Suprapubic skin (tissue), 4 donors: ENCODE results near the gene SENP6. TPM values are rescaled to one million over a fixed set of nuclear protein-coding genes. Genes with fewer than 3 reads are reported as not detected.
"Not testable (repeated sequence)": the region's sequence is repeated elsewhere in the genome, so short reads cannot be mapped to it uniquely, and the experiment has no call there.

Experiments used
- DNase-seq, 2 donors: peaks; one replicate each; pipeline ENCODE4 v3.0.0-alpha.2; 2019; ENCODE audit warnings: low spot score in 2 of 2
- H3K27ac ChIP-seq: fragments of 200-600 bp; sonication (generic); one replicate; pipeline ENCODE4 v1.5.1; 2019
- H3K27me3 ChIP-seq: fragments of 200-600 bp; sonication (generic); one replicate; pipeline ENCODE4 v1.5.1; 2019
- H3K36me3 ChIP-seq: fragments of 200-600 bp; sonication (generic); one replicate; pipeline ENCODE4 v1.5.1; 2019
- H3K4me1 ChIP-seq: fragments of 200-600 bp; sonication (generic); one replicate; pipeline ENCODE4 v1.5.1; 2019
- H3K4me3 ChIP-seq: fragments of 200-600 bp; sonication (generic); one replicate; pipeline ENCODE4 v1.5.1; 2019; ENCODE audit warnings: mild to moderate bottlenecking
- H3K9me3 ChIP-seq: fragments of 200-600 bp; sonication (generic); one replicate; pipeline ENCODE4 v1.5.1; 2019
- EP300 ChIP-seq: sonication (generic); formaldehyde crosslinking; IDR thresholded peaks from one replicate; pipeline ENCODE4 v1.6.1; 2017; ENCODE audit warnings: antibody characterized with exemption
- POLR2A ChIP-seq, 2 donors: fragments of 450-650 bp; IDR thresholded peaks; one replicate each; pipeline ENCODE4 v1.6.1; 2017; ENCODE audit warnings: antibody characterized with exemption in 2 of 2, mild to moderate bottlenecking in 2 of 2, moderate library complexity in 2 of 2
- POLR2AphosphoS5 ChIP-seq, 3 donors: sonication (generic); formaldehyde crosslinking; IDR thresholded peaks; one replicate each; pipeline ENCODE4 v1.6.1; 2017; ENCODE audit warnings: antibody characterized with exemption in 3 of 3
- WGBS: methylation state at CpG from one replicate; pipeline ENCODE4 v1.1.5; 2018; 5-methylcytosine and 5-hydroxymethylcytosine counted together
- total RNA-seq, 4 donors: library from RNA; depleted of rRNA; stranded (reverse); fragments of >200 nt; gene quantifications; one replicate each; pipeline ENCODE4 v1.1.0, GENCODE V29; 2016
- TF ChIP-seq, protein P1 (sequence below), 2 donors: fragments of 200-600 bp in 1 of 2; fragments of 450-650 bp in 1 of 2; sonication (generic) in 1 of 2; IDR thresholded peaks; one replicate each; pipeline ENCODE4 v1.5.1; 2016 to 2019; ENCODE audit warnings: antibody characterized with exemption in 2 of 2, mild to moderate bottlenecking in 1 of 2, moderate library complexity in 1 of 2

SENP6 gene
- total RNA-seq, 4 donors from 2014 or later: 65.1 to 176 (median 83.2) TPM

- WGBS: 95% methylated on average over 2 of the region's 2 CpGs
- DNase-seq: no peak
- TF ChIP-seq EP300: no peak
- Histone ChIP-seq H3K27ac (no peak overlapping the region), H3K4me3 (no peak overlapping the region), H3K9me3 (no peaks in the 10 kb centered on the region), H3K27me3 (no peaks in the 10 kb centered on the region), H3K36me3 (no peaks in the 10 kb centered on the region), H3K4me1 (no peaks in the 10 kb centered on the region)
Measured at GRCh38 chr6:75590370-75590769, 11.3 kb upstream of the SENP6 start.

GRCh38 chr6:75596380-75596779, 5.3 kb upstream of the SENP6 start:
- 98% methylated on average over 2 of the region's 2 CpGs for WGBS

DNA sequence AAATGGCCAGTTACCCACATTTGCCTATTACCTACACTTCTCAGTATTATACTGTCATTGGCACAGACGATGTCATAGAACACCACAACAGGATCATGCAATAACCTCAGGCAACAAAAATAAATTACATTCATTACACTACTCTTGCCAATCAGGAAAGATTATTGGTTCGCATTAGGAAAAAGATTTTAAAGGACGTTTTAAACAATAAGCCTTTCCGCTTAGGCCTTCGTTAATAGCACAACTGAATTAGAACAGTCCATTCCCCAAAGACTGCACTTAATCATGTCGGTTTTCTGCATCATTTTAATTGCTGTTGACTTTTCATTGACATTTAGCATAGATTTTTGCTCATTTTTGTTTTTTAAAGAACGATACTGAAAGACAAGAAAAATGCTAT, 912 bp upstream of the SENP6 start:
- H3K4me1 ChIP-seq: peaks cover 37% of the 10 kb centered on the region
- H3K4me3 ChIP-seq: peak overlapping the region; percentile 81
- H3K36me3 ChIP-seq: no peaks in the 10 kb centered on the region

More at GRCh38 chr6:75596380-75596779, 5.3 kb upstream of the SENP6 start:
- not testable (repeated sequence) for H3K4me3 ChIP-seq, DNase-seq, H3K36me3 ChIP-seq, H3K9me3 ChIP-seq, H3K27me3 ChIP-seq, H3K27ac ChIP-seq
- peaks cover 12% of the 10 kb centered on the region for H3K4me1 ChIP-seq

DNA sequence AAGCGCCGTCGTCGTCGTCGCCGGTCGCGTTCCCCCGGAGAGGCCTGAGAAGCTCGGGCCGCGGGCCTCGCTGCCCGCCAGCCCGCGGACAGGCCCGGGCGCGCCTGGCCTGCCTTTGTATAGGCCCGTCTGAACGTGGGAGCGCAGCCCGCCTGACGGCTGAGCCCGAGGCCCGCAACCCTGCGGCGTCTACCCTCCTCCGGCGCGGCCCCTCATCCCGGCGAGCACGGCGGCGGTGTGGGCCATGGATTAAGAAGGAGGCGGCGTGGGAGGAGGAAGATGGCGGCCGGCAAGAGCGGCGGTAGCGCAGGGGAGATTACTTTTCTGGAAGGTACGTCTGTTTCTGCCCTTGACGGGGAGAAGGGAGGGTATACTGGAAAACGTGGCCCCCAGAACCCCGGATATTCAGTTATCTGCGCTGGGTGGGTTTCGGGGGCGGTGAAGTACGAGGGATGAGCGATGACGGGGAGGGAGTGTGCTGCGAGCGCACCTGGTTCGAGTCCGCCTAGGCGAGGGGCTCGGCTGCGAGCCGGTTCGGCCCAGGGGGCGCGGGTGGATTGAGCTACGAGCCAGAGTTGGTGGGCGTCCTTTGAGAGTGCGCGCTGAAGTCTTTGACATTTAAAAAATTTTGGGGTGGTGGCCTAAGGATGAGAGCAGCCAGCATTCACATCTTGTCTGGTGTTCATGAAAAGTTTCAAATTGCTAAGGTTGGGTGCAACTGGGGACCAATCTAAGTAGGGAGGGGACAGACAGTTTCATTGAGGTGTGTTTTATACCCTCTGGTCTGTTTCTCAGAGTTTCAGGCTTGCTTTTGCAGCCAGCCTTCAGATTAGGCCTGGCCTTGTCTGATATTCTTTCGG, 796 bp downstream of the SENP6 start:
- H3K27ac ChIP-seq: peak overlapping the region; percentile 99
- no peak for TF ChIP-seq POLR2AphosphoS5 (IDR thresholded peaks at IDR 0.05)
- TF ChIP-seq POLR2A (IDR thresholded peaks at IDR 0.05): no peak
- TF ChIP-seq EP300: no peak
- TF ChIP-seq, protein P1, sequence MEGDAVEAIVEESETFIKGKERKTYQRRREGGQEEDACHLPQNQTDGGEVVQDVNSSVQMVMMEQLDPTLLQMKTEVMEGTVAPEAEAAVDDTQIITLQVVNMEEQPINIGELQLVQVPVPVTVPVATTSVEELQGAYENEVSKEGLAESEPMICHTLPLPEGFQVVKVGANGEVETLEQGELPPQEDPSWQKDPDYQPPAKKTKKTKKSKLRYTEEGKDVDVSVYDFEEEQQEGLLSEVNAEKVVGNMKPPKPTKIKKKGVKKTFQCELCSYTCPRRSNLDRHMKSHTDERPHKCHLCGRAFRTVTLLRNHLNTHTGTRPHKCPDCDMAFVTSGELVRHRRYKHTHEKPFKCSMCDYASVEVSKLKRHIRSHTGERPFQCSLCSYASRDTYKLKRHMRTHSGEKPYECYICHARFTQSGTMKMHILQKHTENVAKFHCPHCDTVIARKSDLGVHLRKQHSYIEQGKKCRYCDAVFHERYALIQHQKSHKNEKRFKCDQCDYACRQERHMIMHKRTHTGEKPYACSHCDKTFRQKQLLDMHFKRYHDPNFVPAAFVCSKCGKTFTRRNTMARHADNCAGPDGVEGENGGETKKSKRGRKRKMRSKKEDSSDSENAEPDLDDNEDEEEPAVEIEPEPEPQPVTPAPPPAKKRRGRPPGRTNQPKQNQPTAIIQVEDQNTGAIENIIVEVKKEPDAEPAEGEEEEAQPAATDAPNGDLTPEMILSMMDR (IDR thresholded peaks at IDR 0.05): no peak
- peaks cover 37% of the 10 kb centered on the region for H3K4me1 ChIP-seq
- H3K36me3 ChIP-seq: no peaks in the 10 kb centered on the region
- H3K27me3 ChIP-seq: no peaks in the 10 kb centered on the region
- H3K4me3 ChIP-seq: peak overlapping the region; percentile 81
- under 1% methylated on average over 48 of the region's 70 CpGs for WGBS
- H3K9me3 ChIP-seq: no peaks in the 10 kb centered on the region
- peak; percentile 70 to 87 for DNase-seq

More for the DNA sequence above, 912 bp upstream of the SENP6 start:
- DNase-seq: no peak
- peak overlapping the region; percentile 99 for H3K27ac ChIP-seq
- WGBS: 36% methylated on average over 7 of the region's 7 CpGs
- no peaks in the 10 kb centered on the region for H3K27me3 ChIP-seq
- no peaks in the 10 kb centered on the region for H3K9me3 ChIP-seq
- TF ChIP-seq EP300 (no peak), POLR2A (IDR thresholded peaks at IDR 0.05) (no peak)

DNA sequence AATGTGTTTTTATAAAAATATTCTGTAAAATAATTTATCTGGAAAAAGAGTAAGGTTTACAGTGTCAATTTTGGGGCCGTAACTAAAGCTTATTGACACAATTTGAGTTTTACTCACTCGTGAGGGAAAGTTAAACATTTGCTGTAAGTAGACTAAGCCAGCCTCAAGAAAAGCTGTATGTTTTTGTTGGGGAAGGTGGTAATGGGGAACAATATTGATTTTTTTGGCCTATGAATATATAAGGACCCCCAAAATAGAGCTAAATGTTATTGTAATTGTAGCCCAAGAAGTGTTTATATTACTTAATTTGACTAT, 1.4 kb downstream of the SENP6 start:
- TF ChIP-seq POLR2A (IDR thresholded peaks at IDR 0.05): no peak
- TF ChIP-seq EP300: no peak
- TF ChIP-seq, protein P1 (IDR thresholded peaks at IDR 0.05): no peak
- TF ChIP-seq POLR2AphosphoS5 (IDR thresholded peaks at IDR 0.05): no peak
- Histone ChIP-seq H3K4me3 (peak overlapping the region; percentile 81), H3K27ac (peak overlapping the region; percentile 99), H3K9me3 (no peaks in the 10 kb centered on the region), H3K27me3 (no peaks in the 10 kb centered on the region), H3K4me1 (peaks cover 39% of the 10 kb centered on the region), H3K36me3 (no peaks in the 10 kb centered on the region)
- no peak for DNase-seq
- WGBS: 0% methylated on average over 2 of the region's 2 CpGs

GRCh38 chr6:75604294-75604693, 2.6 kb downstream of the SENP6 start:
- H3K4me1 ChIP-seq: peaks cover 50% of the 10 kb centered on the region
- no peak for DNase-seq
- TF ChIP-seq POLR2AphosphoS5 (IDR thresholded peaks at IDR 0.05) (no peak), POLR2A (IDR thresholded peaks at IDR 0.05) (no peak), EP300 (no peak)
- TF ChIP-seq, protein P1 (IDR thresholded peaks at IDR 0.05): no peak

DNA sequence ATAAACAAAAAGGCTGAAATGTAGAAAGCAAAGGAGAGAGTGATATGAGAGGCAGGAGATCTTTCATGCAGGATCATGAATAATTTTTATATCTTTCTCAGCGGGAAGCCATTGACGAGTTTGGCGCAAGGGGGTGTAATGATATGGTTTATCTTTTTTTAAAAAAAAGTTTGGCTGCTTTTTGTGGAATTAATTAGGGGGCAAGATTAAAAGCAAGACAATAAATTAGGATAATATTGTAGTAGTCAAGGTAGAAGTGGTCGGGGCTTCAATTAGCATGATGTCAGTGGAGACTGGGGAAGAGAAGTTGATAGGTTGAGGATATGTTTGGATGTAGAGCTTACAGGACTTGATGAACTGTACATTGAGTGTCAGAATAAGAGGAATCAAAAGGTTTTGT, 4.0 kb downstream of the SENP6 start:
- H3K4me1 ChIP-seq: peaks cover 58% of the 10 kb centered on the region

More at GRCh38 chr6:75604294-75604693, 2.6 kb downstream of the SENP6 start:
- Histone ChIP-seq H3K27ac (no peak overlapping the region), H3K36me3 (no peaks in the 10 kb centered on the region), H3K4me3 (peak overlapping the region; percentile 81), H3K9me3 (no peaks in the 10 kb centered on the region), H3K27me3 (no peaks in the 10 kb centered on the region)
- WGBS: 91% methylated on average over 16 of the region's 16 CpGs

More for the DNA sequence above, 4.0 kb downstream of the SENP6 start:
- no peaks in the 10 kb centered on the region for H3K27me3 ChIP-seq
- H3K27ac ChIP-seq: no peak overlapping the region
- no peaks in the 10 kb centered on the region for H3K36me3 ChIP-seq
- no peak overlapping the region for H3K4me3 ChIP-seq
- no peak for DNase-seq
- TF ChIP-seq POLR2AphosphoS5 (IDR thresholded peaks at IDR 0.05) (no peak), POLR2A (IDR thresholded peaks at IDR 0.05) (no peak), EP300 (no peak)
- TF ChIP-seq, protein P1 (IDR thresholded peaks at IDR 0.05): no peak
- WGBS: 96% methylated on average over 4 of the region's 4 CpGs
- no peaks in the 10 kb centered on the region for H3K9me3 ChIP-seq
